Measurements from ENCODE around the gene DCANP1. TPM values are rescaled to one million over a fixed set of nuclear protein-coding genes. Genes with fewer than 3 reads are reported as not detected.

Gene DCANP1
- total and polyA plus RNA-seq, 2 donors (not counting 3 experiments of a cell fraction or from before 2014, with no cell fraction given), result not detected

GRCh38 chr5:135460246-135461033 lies 13.3 kb upstream of the DCANP1 start:
- Histone ChIP-seq H3K9me1 (replicated peaks; ENCODE audit: control insufficient read depth, extremely low read depth, insufficient read depth, low read length) (no peaks in the 10 kb centered on the region), H3K79me2 (ENCODE audit: control insufficient read depth, insufficient read depth, low read length) (no peaks in the 10 kb centered on the region), H3K4me3 (replicated peaks in 1 of 3; ENCODE audit: insufficient read depth in 1 of 3, low read depth in 1 of 3, low read length in 3 of 3) (no peak overlapping the region), H2AFZ (ENCODE audit: low read depth, low read length) (no peak overlapping the region), H3K4me2 (ENCODE audit: insufficient read depth, low read length) (no peak overlapping the region), H3K4me1 (ENCODE audit: control insufficient read depth, extremely low read depth, insufficient read depth, low read length) (no peaks in the 10 kb centered on the region), H3K27ac (ENCODE audit: insufficient read depth, low read depth, low read length) (no peak overlapping the region), H3K9me3 (replicated peaks; ENCODE audit: control insufficient read depth, insufficient read depth, low read length) (no peaks in the 10 kb centered on the region), H3K27me3 (ENCODE audit: control insufficient read depth in 2 of 2, insufficient read depth in 2 of 2, low read length in 2 of 2) (peaks cover 24 to 26% of the 10 kb centered on the region in 2 experiments), H4K20me1 (replicated peaks; ENCODE audit: control insufficient read depth, extremely low read depth, insufficient read depth, low read length) (no peaks in the 10 kb centered on the region), H3K9ac (replicated peaks; ENCODE audit: extremely low read depth, insufficient read depth, low read length) (no peak overlapping the region), H3K36me3 (ENCODE audit: control insufficient read depth in 2 of 2, extremely low read depth in 1 of 2, insufficient read depth in 2 of 2, low read length in 2 of 2) (no peaks in the 10 kb centered on the region)
- DNase-seq (ENCODE audit: low read depth, low spot score) (no peak), FAIRE-seq (no peak)
- no peak for TF ChIP-seq MYC (IDR thresholded peaks at IDR 0.05; ENCODE audit: low read depth, low read length)
- TF ChIP-seq POLR2AphosphoS5 (IDR thresholded peaks at IDR 0.05; ENCODE audit: insufficient read depth, low read depth, low read length), result no peak
- no peak for TF ChIP-seq MAX (IDR thresholded peaks at IDR 0.05; ENCODE audit: insufficient read depth, insufficient read length)
- TF ChIP-seq EZH2 (IDR thresholded peaks at IDR 0.05; ENCODE audit: borderline replicate concordance, low read depth, low read length, severe bottlenecking), result no peak
- TF ChIP-seq CTCF (IDR thresholded peaks at IDR 0.05; ENCODE audit: extremely low read depth in 1 of 2, insufficient read depth in 1 of 2, low read depth in 1 of 2, low read length in 2 of 2), result no peak
- no peak for TF ChIP-seq FOS (IDR thresholded peaks at IDR 0.05; ENCODE audit: borderline replicate concordance, insufficient read depth, low read length)
- no peak for TF ChIP-seq GATA2 (IDR thresholded peaks at IDR 0.05; ENCODE audit: insufficient read depth, insufficient read length, low read depth, low read length)
- TF ChIP-seq POLR2A (IDR thresholded peaks at IDR 0.05; ENCODE audit: low read depth, low read length), result no peak
- TF ChIP-seq JUN (IDR thresholded peaks at IDR 0.05; ENCODE audit: borderline replicate concordance, insufficient read depth, insufficient read length, low read depth), result no peak
- dilution Hi-C loops (cut with MboI; ENCODE audit: extremely low pct_ligation_motif_present, low sequenced_read_pairs) (loop anchor here (25.0 kb wide), 1 partner anchor 102 kb away; no protein-coding TSS in a partner anchor), intact Hi-C loops (cut with micrococcal nuclease) (no loop called here)
- no TSS peak for BruUV-seq (replicated peaks)
- ChIA-PET CTCF (interaction anchor here (0.8 to 21.5 kb wide), 6 partner anchors 12 to 370 kb away, joined by 3 to 664 read pairs (median 6); no protein-coding TSS in a partner anchor), POLR2A (no interaction called here)

Data from endothelial cell of umbilical vein (primary cell).